Neural cell (in vitro differentiated cells): ENCODE results near the gene MIEF1. TPM values are rescaled to one million over a fixed set of nuclear protein-coding genes. Genes with fewer than 3 reads are reported as not detected.

Experiments used
- H2AFZ ChIP-seq: fragments of 200-600, 300-800 bp; sonication (generic), shearing (Covaris generic); 2 replicates; pipeline ENCODE4 v1.6.0; 2014; ENCODE audit warnings: low read depth, mild to moderate bottlenecking, antibody characterized with exemption, low read length, moderate library complexity
- H3F3A ChIP-seq: fragments of 200-600 bp; shearing (Covaris generic); 2 replicates; pipeline ENCODE4 v1.6.1; 2016; ENCODE audit warnings: mild to moderate bottlenecking, moderate library complexity, mixed read lengths, antibody characterized with exemption, low read length; ENCODE audit not compliant: insufficient read depth, poor library complexity, severe bottlenecking
- H3K27ac ChIP-seq: fragments of 200-600, 300-800 bp; sonication (generic), shearing (Covaris generic); 2 replicates; pipeline ENCODE4 v1.5.1; 2014; ENCODE audit warnings: mild to moderate bottlenecking, low read length, moderate library complexity
- H3K27me3 ChIP-seq: fragments of 300-800, 200-600 bp; sonication (generic), shearing (Covaris generic); 2 replicates; pipeline ENCODE4 v1.6.0; 2014; ENCODE audit warnings: mild to moderate bottlenecking, low read depth, low read length, moderate library complexity; ENCODE audit not compliant: insufficient read depth
- H3K36me3 ChIP-seq: fragments of 300-800, 200-600 bp; sonication (generic), shearing (Covaris generic); 2 replicates; pipeline ENCODE4 v1.5.1; 2014; ENCODE audit warnings: mild to moderate bottlenecking, antibody characterized with exemption, low read length, moderate library complexity; ENCODE audit not compliant: insufficient read depth
- H3K4me2 ChIP-seq: fragments of 300-800, 200-600 bp; sonication (generic), shearing (Covaris generic); 2 replicates; pipeline ENCODE4 v1.6.0; 2014; ENCODE audit warnings: mild to moderate bottlenecking, low read length
- H3K4me3 ChIP-seq: fragments of 300-800, 200-600 bp; sonication (generic), shearing (Covaris generic); 2 replicates; pipeline ENCODE4 v1.5.1; 2014; ENCODE audit warnings: mild to moderate bottlenecking, low read length, moderate library complexity
- H3K79me2 ChIP-seq: fragments of 200-600 bp; shearing (Covaris generic); replicated peaks from 2 replicates; pipeline ENCODE4 v1.6.0; 2014; ENCODE audit warnings: mild to moderate bottlenecking, low read length, moderate library complexity; ENCODE audit not compliant: insufficient read depth
- H3K9ac ChIP-seq: fragments of 300-800, 200-600 bp; sonication (generic), shearing (Covaris generic); 2 replicates; pipeline ENCODE4 v1.6.1; 2016; ENCODE audit warnings: mild to moderate bottlenecking, low read length, mixed read lengths
- H3K9me2 ChIP-seq: fragments of 200-600 bp; shearing (Covaris generic); 2 replicates; pipeline ENCODE4 v1.6.1; 2016; ENCODE audit warnings: mild to moderate bottlenecking, low read length, mixed read lengths; ENCODE audit not compliant: insufficient read depth
- H3K9me3 ChIP-seq: fragments of 200-600, 300-800 bp; sonication (generic), shearing (Covaris generic); 2 replicates; pipeline ENCODE4 v1.6.1; 2016; ENCODE audit warnings: mild to moderate bottlenecking, mixed run types, low read length, moderate library complexity, mixed read lengths
- H4K20me1 ChIP-seq: fragments of 200-600 bp; shearing (Covaris generic); 2 replicates; pipeline ENCODE4 v1.6.1; 2016; ENCODE audit warnings: mild to moderate bottlenecking, mixed run types; ENCODE audit not compliant: insufficient read depth
- EP300 ChIP-seq: fragments of 450-650 bp; conservative IDR thresholded peaks from 2 replicates; pipeline ENCODE4 v1.6.1; 2014; ENCODE audit warnings: antibody characterized with exemption, mild to moderate bottlenecking, moderate library complexity; ENCODE audit not compliant: poor library complexity, severe bottlenecking
- EZH2 ChIP-seq: fragments of 200-600, 300-800 bp; shearing (Covaris generic), sonication (generic); IDR thresholded peaks from 2 replicates; pipeline ENCODE4 v1.6.1; 2014; ENCODE audit warnings: antibody characterized with exemption, low read length, borderline replicate concordance, mild to moderate bottlenecking; ENCODE audit not compliant: insufficient read depth, poor library complexity, severe bottlenecking
- MXI1 ChIP-seq: fragments of 450-650 bp; conservative IDR thresholded peaks from 2 replicates; pipeline ENCODE4 v1.6.1; 2014; ENCODE audit warnings: antibody characterized with exemption, mild to moderate bottlenecking; ENCODE audit not compliant: poor library complexity, severe bottlenecking
- POLR2AphosphoS5 ChIP-seq: IDR thresholded peaks from 2 replicates; pipeline ENCODE4 v1.6.1; 2012
- RAD21 ChIP-seq: fragments of 450-650 bp; conservative IDR thresholded peaks from 2 replicates; pipeline ENCODE4 v1.6.1; 2014; ENCODE audit warnings: antibody characterized with exemption, mild to moderate bottlenecking, moderate library complexity
- REST ChIP-seq: IDR thresholded peaks from 2 replicates; pipeline ENCODE4 v1.6.1; 2012; ENCODE audit warnings: borderline replicate concordance
- SMC3 ChIP-seq: fragments of 450-650 bp; conservative IDR thresholded peaks from 2 replicates; pipeline ENCODE4 v1.6.1; 2014; ENCODE audit warnings: antibody characterized with exemption, mild to moderate bottlenecking, moderate library complexity; ENCODE audit not compliant: poor library complexity
- TAF1 ChIP-seq: IDR thresholded peaks from 2 replicates; pipeline ENCODE4 v1.6.1; 2012; ENCODE audit warnings: low read depth
- polyA plus RNA-seq: library from polyadenylated mRNA; depleted of rRNA; stranded (reverse); fragments of >200 nt; gene quantifications from 2 replicates; pipeline ENCODE4 v1.2.3, GENCODE V29; 2014
- TF ChIP-seq, protein P1 (sequence below): fragments of 450-650 bp; IDR thresholded peaks from 2 replicates; pipeline ENCODE4 v1.5.1; 2014; ENCODE audit warnings: antibody characterized with exemption, mild to moderate bottlenecking, moderate library complexity; ENCODE audit not compliant: poor library complexity, severe bottlenecking

The MIEF1 gene
- polyA plus RNA-seq, 1 donor from 2014 or later, result 19.8 TPM

DNA sequence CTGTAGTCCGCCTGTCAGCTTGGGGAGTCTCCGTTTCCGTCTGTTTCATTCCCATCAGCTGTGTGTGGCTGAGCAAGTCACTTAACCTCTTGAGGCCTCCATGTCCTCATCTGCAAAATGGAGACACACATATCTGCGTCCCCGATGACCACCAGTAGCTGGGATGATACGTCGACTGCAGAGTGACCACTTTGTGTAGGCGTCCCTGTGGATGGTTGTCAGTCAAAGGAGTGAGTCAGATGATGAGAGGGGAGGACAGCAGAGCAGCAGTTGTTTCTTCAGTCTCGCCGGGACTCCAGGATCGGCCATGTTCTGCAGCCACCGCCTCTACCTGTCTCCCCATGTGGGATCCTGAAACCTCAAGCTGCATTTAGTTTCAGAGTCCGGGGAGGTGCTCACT lies 25.4 kb upstream of the MIEF1 start:
- Histone ChIP-seq H3K9ac (no peak overlapping the region), H2AFZ (no peak overlapping the region), H3K27ac (no peak overlapping the region), H3K36me3 (no peaks in the 10 kb centered on the region), H3K4me2 (no peak overlapping the region), H3K79me2 (no peaks in the 10 kb centered on the region), H3F3A (no peaks in the 10 kb centered on the region), H3K9me3 (no peaks in the 10 kb centered on the region), H3K9me2 (no peaks in the 10 kb centered on the region), H3K27me3 (no peaks in the 10 kb centered on the region), H3K4me3 (no peak overlapping the region), H4K20me1 (no peaks in the 10 kb centered on the region)
- TF ChIP-seq POLR2AphosphoS5, result no peak
- TF ChIP-seq MXI1, result no peak
- TF ChIP-seq SMC3, result no peak
- TF ChIP-seq RAD21, result no peak
- no peak for TF ChIP-seq TAF1
- TF ChIP-seq, protein P1, sequence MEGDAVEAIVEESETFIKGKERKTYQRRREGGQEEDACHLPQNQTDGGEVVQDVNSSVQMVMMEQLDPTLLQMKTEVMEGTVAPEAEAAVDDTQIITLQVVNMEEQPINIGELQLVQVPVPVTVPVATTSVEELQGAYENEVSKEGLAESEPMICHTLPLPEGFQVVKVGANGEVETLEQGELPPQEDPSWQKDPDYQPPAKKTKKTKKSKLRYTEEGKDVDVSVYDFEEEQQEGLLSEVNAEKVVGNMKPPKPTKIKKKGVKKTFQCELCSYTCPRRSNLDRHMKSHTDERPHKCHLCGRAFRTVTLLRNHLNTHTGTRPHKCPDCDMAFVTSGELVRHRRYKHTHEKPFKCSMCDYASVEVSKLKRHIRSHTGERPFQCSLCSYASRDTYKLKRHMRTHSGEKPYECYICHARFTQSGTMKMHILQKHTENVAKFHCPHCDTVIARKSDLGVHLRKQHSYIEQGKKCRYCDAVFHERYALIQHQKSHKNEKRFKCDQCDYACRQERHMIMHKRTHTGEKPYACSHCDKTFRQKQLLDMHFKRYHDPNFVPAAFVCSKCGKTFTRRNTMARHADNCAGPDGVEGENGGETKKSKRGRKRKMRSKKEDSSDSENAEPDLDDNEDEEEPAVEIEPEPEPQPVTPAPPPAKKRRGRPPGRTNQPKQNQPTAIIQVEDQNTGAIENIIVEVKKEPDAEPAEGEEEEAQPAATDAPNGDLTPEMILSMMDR, result no peak
- no peak for TF ChIP-seq REST

GRCh38 chr22:39477542-39477941 lies 24.5 kb upstream of the MIEF1 start:
- TF ChIP-seq EP300, result no peak
- no peak for TF ChIP-seq POLR2AphosphoS5
- TF ChIP-seq SMC3, result no peak
- TF ChIP-seq, protein P1, result no peak
- TF ChIP-seq RAD21, result no peak
- no peak for TF ChIP-seq REST
- no peak for TF ChIP-seq TAF1
- no peak for TF ChIP-seq EZH2
- TF ChIP-seq MXI1, result no peak
- Histone ChIP-seq H2AFZ (no peak overlapping the region), H3K9me2 (no peaks in the 10 kb centered on the region), H3K36me3 (no peaks in the 10 kb centered on the region), H3K4me3 (no peak overlapping the region), H3K9me3 (no peaks in the 10 kb centered on the region), H3K79me2 (no peaks in the 10 kb centered on the region), H3F3A (no peaks in the 10 kb centered on the region), H3K4me2 (no peak overlapping the region), H3K9ac (no peak overlapping the region), H4K20me1 (no peaks in the 10 kb centered on the region), H3K27ac (no peak overlapping the region), H3K27me3 (no peaks in the 10 kb centered on the region)
